ENCODE measurements around the gene RASAL2. TPM values are rescaled to one million over a fixed set of nuclear protein-coding genes. Genes with fewer than 3 reads are reported as not detected.

RASAL2 gene
- polyA plus RNA-seq, 2 of the 4 experiments (the other 2 are of a cell fraction), result 7.1 to 17.6 TPM

DNA sequence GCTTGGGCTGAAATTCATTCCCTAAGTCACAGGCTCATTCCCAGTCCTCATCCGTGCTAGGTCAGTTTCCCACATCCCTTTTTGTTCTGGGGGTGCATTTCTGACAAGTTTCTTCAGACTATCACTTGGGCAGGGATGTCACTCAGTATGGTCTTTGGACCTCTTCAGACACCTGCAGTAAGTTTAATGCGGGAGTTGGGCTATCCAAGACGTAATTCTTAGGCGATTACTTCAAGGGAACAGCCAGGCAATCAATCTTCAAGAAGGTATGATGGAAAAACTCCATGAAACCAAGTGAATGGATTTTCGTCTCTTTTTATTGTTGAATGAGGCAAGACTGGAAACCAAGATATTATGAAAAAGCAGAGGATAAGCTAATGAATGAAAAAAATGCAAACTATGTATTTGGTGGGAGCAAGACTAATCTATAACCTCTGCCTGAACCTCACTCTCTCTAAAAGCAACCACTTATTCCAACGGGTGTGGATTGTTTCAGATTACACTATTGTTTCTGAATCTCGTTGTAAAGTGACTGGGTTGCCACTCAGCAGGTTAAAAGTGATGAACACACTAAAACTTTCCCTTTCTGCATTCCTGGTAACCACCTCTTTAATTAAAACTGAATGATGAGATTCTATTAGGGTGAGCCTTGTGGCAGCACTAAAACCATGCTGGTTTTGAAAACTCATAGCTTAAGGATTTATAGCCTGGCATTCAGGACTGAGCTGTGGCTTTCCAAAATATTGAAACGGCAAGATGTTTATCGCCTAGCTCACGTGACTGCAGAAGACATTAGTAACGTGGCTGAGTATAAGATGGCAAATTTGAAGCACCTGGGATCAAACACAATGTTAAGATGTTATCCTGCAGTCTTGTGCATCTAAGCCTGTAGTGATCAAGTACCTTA lies 1.1 kb downstream of the RASAL2 start:
- Histone ChIP-seq H3K27ac (peak overlapping the region; percentile 85 to 97), H3K4me2 (peak overlapping the region; percentile 72), H3K9me3 (no peaks in the 10 kb centered on the region), H3K4me1 (peaks cover 52% of the 10 kb centered on the region), H3K4me3 (peak overlapping the region; percentile 90)
- no peak for ATAC-seq
- CTCF ChIA-PET, result interaction anchor here (0.6 to 3.6 kb wide), 10 partner anchors 39 to 205 kb away, joined by 3 to 16 read pairs (median 4); no protein-coding TSS in a partner anchor
- TF ChIP-seq, protein P1, sequence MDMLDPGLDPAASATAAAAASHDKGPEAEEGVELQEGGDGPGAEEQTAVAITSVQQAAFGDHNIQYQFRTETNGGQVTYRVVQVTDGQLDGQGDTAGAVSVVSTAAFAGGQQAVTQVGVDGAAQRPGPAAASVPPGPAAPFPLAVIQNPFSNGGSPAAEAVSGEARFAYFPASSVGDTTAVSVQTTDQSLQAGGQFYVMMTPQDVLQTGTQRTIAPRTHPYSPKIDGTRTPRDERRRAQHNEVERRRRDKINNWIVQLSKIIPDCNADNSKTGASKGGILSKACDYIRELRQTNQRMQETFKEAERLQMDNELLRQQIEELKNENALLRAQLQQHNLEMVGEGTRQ (IDR thresholded peaks at IDR 0.05), result peak; percentile 42; the same call in 1 of the 2 replicates
- no peak for TF ChIP-seq GATA3 (IDR thresholded peaks at IDR 0.05; ENCODE audit: borderline replicate concordance)
- WGBS (ENCODE audit: missing lambda C conversion rate), result 24% methylated on average over 11 of the region's 11 CpGs
- FAIRE-seq, result no peak
- no peak for DNase-seq (ENCODE audit: low read depth in 1 of 2, low spot score in 1 of 2)
- POLR2A ChIA-PET, result interaction anchor here (1.1 to 2.2 kb wide), 4 partner anchors 10 to 188 kb away, joined by 3 to 8 read pairs (median 6); no protein-coding TSS in a partner anchor

- TF ChIP-seq MAZ (IDR thresholded peaks at IDR 0.05; ENCODE audit: borderline replicate concordance, low read depth, low read length) (no peak), FOXS1 (CRISPR knock-in tag; IDR thresholded peaks at IDR 0.05) (no peak), KDM1A (IDR thresholded peaks at IDR 0.05; ENCODE audit: low read depth) (no peak), HOXB5 (CRISPR knock-in tag; IDR thresholded peaks at IDR 0.05) (no peak), CTCF (IDR thresholded peaks at IDR 0.05) (no peak), HOXA7 (CRISPR knock-in tag; IDR thresholded peaks at IDR 0.05) (no peak)
- Histone ChIP-seq H3K4me1 (peaks cover 62% of the 10 kb centered on the region), H3K9me3 (no peaks in the 10 kb centered on the region), H3K4me2 (peak overlapping the region; percentile 72), H3K4me3 (no peak overlapping the region), H3K27ac (no peak overlapping the region)
- FAIRE-seq, result no peak
- POLR2A ChIA-PET, result no interaction called here
- DNase-seq (ENCODE audit: low read depth in 1 of 2, low spot score in 1 of 2), result no peak
- no peak for ATAC-seq
- CTCF ChIA-PET, result interaction anchor here (0.7 to 1.5 kb wide), 4 partner anchors 10 to 203 kb away, joined by 3 to 5 read pairs (median 4); no protein-coding TSS in a partner anchor
- 66% methylated on average over 3 of the region's 3 CpGs for WGBS (ENCODE audit: missing lambda C conversion rate)
These were observed 2.5 kb downstream of the RASAL2 start for GRCh38 chr1:178096421-178096820.

GRCh38 chr1:178098262-178098661 lies 4.4 kb downstream of the RASAL2 start:
- 61% methylated on average over 3 of the region's 3 CpGs for WGBS (ENCODE audit: missing lambda C conversion rate)
- Histone ChIP-seq H3K4me2 (peak overlapping the region; percentile 72), H3K9me3 (no peaks in the 10 kb centered on the region), H3K4me3 (no peak overlapping the region), H3K4me1 (peaks cover 69% of the 10 kb centered on the region), H3K27ac (0 out of 6 replicates have a peak overlapping the region, but pooled peaks of 1 of the 2 experiments have one; percentile 6)
- no peak for TF ChIP-seq EHMT2 (IDR thresholded peaks at IDR 0.05; ENCODE audit: low read depth)
- no peak for TF ChIP-seq BHLHE40 (IDR thresholded peaks at IDR 0.05; ENCODE audit: low read depth, low read length)
- TF ChIP-seq ZSCAN20 (CRISPR knock-in tag; IDR thresholded peaks at IDR 0.05), result no peak
- no peak for TF ChIP-seq HOXA7 (CRISPR knock-in tag; IDR thresholded peaks at IDR 0.05)
- no peak for TF ChIP-seq ZC3H11A (IDR thresholded peaks at IDR 0.05)
- no peak for TF ChIP-seq TFCP2L1 (CRISPR knock-in tag; IDR thresholded peaks at IDR 0.05)
- no peak for FAIRE-seq
- ATAC-seq, result no peak
- POLR2A ChIA-PET, result no interaction called here
- DNase-seq (ENCODE audit: low read depth in 1 of 2, low spot score in 1 of 2), result no peak
- CTCF ChIA-PET, result interaction anchor here (0.9 to 2.2 kb wide), 4 partner anchors 16 to 202 kb away, joined by 3 to 6 read pairs (median 3); no protein-coding TSS in a partner anchor

GRCh38 chr1:178101266-178101630 lies 7.3 kb downstream of the RASAL2 start:
- Histone ChIP-seq H3K4me2 (peak overlapping the region; percentile 52), H3K27ac (peak overlapping the region in 1 of 2 experiments; percentile 56; a peak in 3 of 6 replicates), H3K4me1 (peaks cover 70% of the 10 kb centered on the region), H3K9me3 (no peaks in the 10 kb centered on the region), H3K4me3 (no peak overlapping the region)
- ChIA-PET POLR2A (interaction anchor here (1.3 kb wide), 1 partner anchor 8 kb away, joined by 3 read pairs; no protein-coding TSS in a partner anchor), CTCF (interaction anchor here (0.8 to 1.2 kb wide), 2 partner anchors 25 to 198 kb away, joined by 3 read pairs; no protein-coding TSS in a partner anchor)
- DNase-seq (ENCODE audit: low read depth in 1 of 2, low spot score in 1 of 2) (no peak), FAIRE-seq (peak; percentile 59), ATAC-seq (peak; percentile 20 to 24; a peak in 2 of 6 replicates)
- WGBS (ENCODE audit: missing lambda C conversion rate), result 55% methylated on average over 2 of the region's 2 CpGs
- TF ChIP-seq, protein P2, sequence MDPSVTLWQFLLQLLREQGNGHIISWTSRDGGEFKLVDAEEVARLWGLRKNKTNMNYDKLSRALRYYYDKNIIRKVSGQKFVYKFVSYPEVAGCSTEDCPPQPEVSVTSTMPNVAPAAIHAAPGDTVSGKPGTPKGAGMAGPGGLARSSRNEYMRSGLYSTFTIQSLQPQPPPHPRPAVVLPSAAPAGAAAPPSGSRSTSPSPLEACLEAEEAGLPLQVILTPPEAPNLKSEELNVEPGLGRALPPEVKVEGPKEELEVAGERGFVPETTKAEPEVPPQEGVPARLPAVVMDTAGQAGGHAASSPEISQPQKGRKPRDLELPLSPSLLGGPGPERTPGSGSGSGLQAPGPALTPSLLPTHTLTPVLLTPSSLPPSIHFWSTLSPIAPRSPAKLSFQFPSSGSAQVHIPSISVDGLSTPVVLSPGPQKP (IDR thresholded peaks at IDR 0.05; ENCODE audit: low read depth, low read length), result no peak
- no peak for TF ChIP-seq HDAC2 (IDR thresholded peaks at IDR 0.05)
- TF ChIP-seq POLR2A (IDR thresholded peaks at IDR 0.05; ENCODE audit: low read length), result no peak
- TF ChIP-seq TP53 (CRISPR knock-in tag; IDR thresholded peaks at IDR 0.05), result no peak
- no peak for TF ChIP-seq RCOR1 (IDR thresholded peaks at IDR 0.05; ENCODE audit: low read depth, low read length)
- TF ChIP-seq, protein P3, sequence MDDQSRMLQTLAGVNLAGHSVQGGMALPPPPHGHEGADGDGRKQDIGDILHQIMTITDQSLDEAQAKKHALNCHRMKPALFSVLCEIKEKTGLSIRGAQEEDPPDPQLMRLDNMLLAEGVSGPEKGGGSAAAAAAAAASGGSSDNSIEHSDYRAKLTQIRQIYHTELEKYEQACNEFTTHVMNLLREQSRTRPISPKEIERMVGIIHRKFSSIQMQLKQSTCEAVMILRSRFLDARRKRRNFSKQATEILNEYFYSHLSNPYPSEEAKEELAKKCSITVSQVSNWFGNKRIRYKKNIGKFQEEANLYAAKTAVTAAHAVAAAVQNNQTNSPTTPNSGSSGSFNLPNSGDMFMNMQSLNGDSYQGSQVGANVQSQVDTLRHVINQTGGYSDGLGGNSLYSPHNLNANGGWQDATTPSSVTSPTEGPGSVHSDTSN (IDR thresholded peaks at IDR 0.05), result no peak
- no peak for TF ChIP-seq NFE2L2 (conservative IDR thresholded peaks at IDR 0.05; ENCODE audit: low read length)
- TF ChIP-seq HMGXB4 (CRISPR knock-in tag; IDR thresholded peaks at IDR 0.05; ENCODE audit: borderline replicate concordance), result no peak
- no peak for TF ChIP-seq TFCP2L1 (CRISPR knock-in tag; IDR thresholded peaks at IDR 0.05)
- no peak for TF ChIP-seq RNF2 (IDR thresholded peaks at IDR 0.05; ENCODE audit: borderline replicate concordance, low read depth)

All from A549 (cell line).